Hematopoietic multipotent progenitor cell treated with erythropoietin and hydrocortisone succinate and interleukin-3 and kit ligand, for 4 days (in vitro differentiated cells): ENCODE measurements around the gene RPS6KA3.
"Not testable (repeated sequence)": the region's sequence is repeated elsewhere in the genome, so short reads cannot be mapped to it uniquely, and the experiment has no call there.

Experiments
- DNase-seq: peaks from one replicate; pipeline ENCODE4 v3.0.0-alpha.2; 2015

RPS6KA3 gene

DNA sequence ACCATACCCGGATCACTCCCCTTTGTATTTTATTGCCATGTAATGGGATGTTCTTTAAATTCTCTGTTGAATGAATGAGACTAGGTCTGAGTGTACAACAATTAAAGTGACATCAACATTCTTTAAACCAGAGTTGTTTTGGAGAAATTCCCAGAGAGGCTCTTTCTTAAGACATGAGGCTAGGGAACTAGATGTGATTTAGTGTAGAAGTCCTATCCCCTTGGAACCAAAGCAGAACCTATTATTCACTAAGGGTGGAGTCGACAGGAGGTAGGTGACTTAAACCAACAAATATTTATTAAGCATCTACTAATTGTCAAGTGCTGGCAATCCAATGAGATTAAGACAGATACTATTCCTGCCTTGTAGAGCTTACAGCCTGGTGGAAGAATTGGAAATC lies 126.7 kb downstream of the RPS6KA3 start:
- DNase-seq = no peak

DNA sequence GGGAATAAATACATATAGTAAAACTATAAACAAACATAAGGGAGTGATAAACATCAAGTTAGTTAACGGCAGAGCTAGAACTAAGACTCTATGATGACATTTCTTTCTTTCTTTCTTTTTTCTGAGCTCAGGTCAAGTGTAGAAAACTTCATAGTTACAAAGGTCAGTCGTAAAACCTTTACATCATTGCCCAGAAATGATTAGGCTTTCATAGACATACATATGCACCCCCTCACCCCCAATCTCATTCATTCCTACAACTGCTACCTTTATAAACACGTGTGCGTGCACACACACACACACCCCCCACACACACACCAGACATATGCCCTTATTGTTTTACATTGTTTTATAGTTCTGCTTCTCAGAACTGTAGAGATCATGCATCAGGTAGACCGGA lies 130.8 kb downstream of the RPS6KA3 start:
- no peak for DNase-seq

DNA sequence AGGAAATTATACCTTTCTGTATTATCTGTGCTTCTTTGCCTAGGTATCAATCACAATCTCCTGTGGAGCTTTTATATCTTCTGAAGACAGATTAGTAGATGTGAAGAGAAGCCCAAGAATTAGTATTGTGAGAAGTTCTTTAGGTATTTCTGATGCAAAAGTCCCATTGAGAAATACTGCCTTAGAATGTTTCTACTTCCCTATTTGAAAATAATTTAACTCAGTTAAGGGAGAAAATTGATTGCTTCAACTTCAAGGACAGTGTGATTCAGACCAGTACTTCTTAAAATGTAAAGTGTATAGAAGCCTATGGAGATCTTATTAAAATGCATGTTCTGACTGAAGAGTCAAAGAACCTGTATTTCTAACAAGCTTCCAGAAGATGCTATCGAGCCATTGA lies 134.0 kb downstream of the RPS6KA3 start:
- DNase-seq = peak; percentile 27

DNA sequence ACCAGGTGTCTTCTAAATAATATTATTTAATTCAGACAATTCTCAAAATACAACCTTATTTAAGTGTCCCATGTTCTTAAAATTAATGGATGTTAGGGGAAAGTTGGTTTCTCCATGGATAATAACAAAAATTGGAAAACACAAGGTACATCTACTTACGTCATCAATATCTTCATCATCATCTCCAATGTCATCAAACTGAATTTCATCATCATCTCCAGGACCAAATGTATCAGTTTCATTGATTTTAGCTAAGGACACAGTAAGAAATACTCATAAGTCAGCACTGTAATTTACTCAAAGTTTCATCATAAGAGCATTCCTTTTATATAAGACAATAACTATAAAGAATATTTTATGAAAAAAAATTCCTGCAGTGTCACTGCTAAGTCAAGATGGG lies 136.4 kb downstream of the RPS6KA3 start:
- no peak for DNase-seq

DNA sequence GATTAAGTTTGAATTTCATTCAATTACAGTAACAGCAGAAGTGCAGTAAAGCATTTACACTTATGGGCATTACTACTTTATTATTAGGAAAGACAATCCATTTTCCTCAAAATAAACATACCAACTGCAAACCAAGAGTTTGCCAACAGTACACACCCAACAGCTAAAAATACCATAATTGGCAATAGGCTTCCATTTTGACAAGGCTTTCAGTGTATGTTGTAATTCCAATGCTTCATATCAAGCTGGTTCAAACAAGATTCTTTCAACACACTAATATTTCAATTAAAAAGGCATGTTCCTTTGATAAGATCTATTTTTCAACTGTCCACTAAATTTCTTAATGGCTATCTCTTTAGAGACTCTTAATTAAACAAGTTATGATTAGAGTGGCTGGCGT lies 137.2 kb downstream of the RPS6KA3 start:
- no peak for DNase-seq

DNA sequence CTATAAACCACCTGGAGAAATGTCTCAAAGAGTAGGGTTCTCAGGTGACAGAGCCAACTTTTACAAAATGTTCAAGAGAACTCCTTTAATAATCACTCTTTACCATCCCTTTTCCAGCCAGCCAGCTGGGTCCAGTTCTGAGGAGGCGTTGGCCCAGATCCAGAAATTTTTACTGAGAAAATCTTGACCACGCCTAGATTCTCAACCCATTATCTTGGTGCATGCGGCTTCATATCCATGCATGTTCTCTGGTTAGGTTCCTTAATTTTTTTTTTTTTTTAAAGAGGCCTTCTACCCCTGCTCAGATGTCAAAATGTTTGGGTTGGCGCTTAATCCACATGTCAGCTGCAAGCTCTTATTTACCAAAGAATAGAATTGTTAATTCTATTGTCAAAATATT lies 138.0 kb downstream of the RPS6KA3 start:
- peak; percentile 75 for DNase-seq

DNA sequence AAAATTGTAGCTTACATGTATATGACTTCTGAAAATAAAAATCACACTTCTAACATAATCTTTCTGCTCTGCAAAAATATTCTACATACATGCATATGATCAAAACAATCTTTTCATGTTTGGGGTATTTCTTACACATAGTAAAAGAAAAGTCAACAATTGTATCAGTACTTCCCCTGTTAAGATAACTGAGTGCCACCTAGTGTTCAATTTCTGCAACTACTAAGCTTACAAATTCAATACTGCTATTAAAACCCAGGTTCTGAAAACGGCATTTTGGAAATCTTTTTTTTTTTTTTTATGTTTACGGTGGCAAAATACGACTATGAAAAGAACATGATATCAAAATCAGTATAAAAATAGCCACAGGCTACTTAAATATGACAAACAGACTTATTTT lies 139.3 kb downstream of the RPS6KA3 start:
- DNase-seq = not testable (repeated sequence)

DNA sequence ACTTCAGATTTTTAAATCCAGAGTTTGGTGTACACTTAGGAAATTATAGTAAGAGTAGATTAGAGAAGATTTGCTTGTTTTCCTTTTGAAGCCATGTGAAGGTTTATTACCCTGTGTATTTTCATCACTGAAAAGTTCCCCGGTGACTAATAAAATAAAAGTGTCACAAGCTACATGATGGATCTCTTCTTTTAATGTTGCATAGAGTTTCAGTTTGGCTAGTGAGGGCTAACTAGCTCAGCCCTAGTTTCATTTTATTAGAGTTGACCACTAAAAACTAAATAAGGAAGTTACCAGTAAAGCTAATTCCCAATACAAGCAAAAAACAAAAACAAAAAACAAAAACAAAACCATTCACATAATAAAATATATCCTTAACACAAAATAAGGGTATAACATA lies 139.9 kb downstream of the RPS6KA3 start:
- not testable (repeated sequence) for DNase-seq

DNA sequence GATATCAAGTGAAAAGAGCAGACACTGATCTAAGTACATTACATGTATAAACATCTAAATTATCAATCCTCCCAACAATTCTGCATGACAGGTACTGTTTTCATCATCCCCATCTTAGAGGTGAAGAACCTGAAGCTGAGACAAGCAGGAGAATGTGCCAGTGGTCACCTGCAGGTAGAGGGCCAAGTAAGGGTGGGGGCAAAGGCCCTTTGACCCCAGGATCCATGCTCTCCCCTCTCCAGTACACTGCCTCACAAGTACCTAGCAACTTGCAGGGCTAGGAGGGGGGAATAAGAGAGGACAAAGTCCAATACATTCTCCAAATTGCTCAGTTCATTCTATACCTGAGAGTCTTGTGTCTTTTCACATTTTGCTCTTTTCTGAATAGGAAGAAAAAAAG lies 141.7 kb downstream of the RPS6KA3 start:
- DNase-seq = no peak

DNA sequence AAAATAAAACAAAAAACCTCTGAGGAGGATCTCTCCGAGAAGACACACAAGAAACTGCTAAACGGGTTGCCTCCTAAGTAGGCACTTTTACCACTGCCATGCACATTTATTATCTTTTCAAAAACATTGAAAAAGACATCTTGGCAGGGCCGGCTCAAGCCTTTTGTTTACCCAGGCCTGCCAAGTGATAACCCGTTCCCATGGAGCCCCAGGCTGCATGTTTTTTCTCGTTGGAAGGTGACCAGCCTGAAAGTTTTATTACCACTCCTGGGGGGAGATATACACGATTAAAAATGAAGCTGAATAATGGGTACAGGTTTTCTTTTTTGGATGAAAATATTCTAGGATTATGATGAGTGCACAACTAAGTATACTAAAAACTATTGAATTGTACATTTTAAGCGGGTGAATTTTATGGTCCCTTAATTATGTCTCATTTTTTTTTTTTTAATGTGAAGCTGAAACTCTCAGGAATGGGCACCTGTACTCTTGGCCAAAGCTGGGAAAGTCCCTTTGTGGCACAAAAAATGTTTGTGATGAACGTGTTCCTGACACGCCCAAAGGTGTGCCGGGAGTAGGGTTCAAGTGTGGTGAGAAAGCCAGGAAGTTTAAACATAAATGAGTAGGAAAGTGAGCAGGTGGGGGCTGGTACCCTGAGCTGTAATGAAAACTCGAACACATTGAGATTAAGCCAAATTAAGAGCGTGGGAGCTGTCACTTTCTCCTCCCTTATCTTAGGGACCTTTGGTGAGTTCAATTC lies 148.5 kb downstream of the RPS6KA3 start:
- peak; percentile 27 for DNase-seq

DNA sequence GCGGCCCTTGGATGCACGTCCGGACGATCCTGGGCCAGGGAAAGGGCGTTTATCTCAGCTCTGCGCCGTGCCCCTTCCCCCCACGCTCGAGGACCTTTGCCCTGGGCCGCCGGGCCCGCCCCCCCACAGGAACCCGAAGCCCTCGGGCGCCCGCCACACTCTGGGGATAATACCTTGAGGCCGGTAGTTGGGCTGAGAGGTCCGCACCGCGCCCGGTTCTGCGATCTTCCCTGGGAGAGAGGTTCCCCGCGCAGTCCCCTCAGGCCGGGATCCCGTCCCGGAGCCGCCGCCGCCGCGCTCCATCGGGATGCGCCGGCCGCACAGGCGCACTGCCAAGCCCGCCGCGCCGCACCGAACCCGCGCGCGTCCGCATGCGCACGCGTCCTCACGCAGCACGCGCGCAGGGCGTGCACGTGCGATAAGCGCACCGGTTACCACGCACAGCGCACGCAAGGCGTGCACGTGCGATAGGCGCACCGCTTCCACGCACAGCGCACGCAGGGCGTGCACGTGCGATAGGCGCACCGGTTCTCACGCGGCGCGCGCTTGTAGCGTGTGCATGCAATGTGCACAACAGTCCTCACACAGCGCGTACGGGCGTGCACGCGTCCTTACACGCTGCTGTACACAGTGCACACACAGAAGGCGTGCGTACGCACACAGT lies 150.0 kb downstream of the RPS6KA3 start, which contains the start of gene MAP7D2:
TSS of gene MAP7D2 (minus strand) at position 331 of the 664 bp plus-strand sequence. CDS start at position 303, 28 bp downstream.
- DNase-seq = peak; percentile 25

DNA sequence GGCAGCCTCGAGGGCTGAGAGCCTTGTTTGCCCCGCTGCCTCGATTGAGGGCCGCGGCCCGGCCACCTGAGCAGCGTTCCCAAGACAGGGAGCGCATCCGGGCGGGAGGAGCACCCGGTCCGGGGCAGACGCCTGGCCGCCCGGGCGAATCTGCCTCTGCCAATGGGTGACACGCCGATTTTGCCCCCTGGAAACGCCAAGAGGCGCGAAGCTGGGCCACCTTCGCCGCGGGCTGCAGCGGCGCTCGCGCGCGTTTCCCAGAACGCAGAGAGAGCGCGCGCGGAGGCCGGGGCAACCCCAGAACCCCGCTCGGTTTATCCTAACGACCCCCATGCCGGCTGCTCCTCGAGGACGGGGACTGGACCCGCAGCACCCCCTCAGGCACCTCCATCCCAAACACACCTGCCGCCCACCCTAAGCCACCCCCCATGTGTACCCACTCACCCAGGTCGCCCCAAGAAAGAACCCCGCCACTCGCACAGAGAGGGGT lies 150.6 kb downstream of the RPS6KA3 start:
- peak; percentile 18 for DNase-seq

DNA sequence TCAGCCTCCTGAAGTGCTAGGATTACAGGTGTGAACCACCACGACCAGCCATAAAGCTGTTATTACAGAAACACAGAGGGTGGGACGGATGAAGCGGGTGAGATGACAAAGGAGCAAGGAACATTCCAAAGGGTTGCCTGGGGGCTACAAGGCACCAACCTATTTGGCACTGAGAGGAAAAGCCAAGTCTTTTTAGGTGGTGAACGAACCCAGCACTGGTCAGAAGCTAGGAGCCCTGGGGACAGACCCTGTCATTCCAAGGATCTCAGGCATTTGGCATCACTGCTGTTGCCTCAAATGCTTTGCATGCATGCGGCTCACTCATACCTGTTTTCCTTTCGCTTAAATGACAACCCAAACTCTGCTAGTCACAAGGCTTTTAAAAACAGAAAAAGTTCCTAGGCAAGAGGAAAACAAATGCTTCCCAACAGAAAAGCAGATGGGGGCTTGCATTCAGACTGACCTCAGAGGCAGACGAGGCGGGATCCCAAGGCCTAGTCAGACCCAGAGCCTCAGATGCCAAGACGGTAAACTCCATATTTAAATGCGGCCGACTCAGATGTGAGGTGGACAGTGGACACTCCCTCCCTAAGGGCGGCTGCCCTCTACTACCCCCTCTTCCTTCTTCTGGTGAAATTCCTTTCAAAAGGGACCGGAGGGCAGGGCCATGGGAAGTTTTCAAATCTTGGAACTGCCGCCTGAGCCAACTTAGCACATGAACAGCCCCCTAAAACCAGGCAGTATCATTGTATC lies 154.5 kb downstream of the RPS6KA3 start:
- DNase-seq = no peak

DNA sequence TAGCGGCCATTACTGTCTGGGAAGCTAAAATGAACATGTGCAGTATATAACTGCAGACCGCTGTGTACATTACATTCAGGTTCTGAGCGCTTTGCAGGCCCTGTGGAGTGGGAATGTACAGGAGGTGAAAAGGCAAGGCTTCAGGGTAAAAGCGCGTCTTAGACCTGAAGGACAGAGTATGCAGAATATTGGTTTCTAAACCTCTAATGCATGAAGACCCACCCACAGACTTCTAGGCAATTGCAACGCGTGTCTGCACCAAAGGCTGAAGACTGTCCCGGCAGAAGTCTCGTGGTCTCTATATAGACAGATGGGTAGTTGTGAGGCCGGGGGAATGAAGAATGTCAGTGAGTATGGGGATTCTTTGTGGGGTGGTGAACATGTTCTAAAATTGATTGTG lies 155.4 kb downstream of the RPS6KA3 start:
- no peak for DNase-seq

DNA sequence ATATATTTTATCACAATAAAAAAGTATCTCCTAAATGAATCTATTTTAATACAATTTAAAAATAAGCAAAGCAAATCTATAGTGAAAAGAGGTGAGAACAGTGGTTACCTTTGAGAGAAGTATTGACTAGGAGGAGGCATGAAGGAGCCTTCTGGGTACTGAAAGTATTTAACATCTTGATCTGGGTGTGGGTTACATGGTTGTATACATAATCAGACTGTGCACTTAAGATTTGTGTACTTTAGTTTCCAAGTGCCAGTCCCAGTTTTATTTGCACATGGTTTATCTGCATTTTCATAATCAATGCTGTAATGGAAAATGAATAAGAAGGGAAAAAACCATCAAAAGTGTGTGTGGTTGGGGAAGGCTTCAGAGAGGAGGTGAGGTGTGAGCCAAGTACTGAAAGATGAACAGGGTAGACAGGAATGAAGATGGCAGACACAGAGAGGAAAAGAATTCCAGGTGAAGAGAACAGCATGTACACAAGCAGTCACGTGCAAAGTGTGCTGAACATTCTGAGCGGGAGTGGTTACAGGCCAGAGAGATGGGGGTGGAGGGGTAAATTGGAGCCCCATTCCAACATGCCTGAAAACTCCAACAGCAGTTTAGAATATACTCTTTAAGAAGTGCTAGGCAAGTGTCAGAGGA lies 164.7 kb downstream of the RPS6KA3 start:
- no peak for DNase-seq
